NCI-H226 (cell line): ENCODE data around the gene NCKAP5.

Experiments
- DNase-seq: peaks from one replicate; pipeline ENCODE4 v3.0.0-alpha.2; 2015

Gene NCKAP5

DNA sequence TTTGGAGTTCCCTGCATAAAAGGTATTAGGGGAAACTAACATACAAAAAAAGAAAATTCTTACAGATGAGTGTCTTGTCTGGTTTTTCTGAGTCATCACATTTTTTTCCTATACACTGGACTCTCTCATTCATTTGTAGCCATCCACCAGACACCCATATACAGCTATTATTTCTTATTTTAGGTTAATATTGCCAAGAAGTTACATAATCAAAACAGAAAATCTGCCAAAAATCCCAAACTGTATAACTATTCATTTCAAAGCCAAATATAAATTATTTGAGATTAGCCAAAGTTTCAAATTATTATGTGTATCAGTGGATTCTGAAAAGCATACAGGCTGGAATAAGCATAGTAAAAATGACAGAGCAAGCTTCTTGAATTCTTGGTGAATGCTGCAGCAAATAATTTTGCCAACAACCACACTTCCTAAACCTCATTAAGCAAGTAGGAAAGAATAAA is 191.2 kb downstream of the NCKAP5 start:
- DNase-seq, result no peak

DNA sequence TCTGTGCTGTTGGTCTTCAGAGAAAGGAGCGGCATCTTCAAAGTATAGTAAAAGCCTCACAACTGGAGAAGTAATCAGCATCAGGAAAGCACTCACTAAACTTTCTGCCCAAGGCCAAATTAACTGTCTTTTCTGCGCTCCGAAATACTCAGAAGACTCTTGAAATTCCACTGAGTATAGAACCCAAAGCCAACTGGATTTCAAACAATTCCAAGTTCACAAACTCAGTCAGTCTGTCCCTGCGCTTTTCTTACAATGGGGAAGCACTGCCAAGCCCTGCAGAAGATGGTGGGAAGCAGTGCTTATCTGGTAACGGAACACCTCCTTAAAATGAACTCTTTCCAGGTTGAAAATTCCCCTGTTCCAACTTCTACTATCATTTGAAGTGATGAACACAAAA is 193.5 kb downstream of the NCKAP5 start:
- DNase-seq, result no peak

- no peak for DNase-seq
Observed at GRCh38 chr2:133371286-133371685, 197.0 kb downstream of the NCKAP5 start.

DNA sequence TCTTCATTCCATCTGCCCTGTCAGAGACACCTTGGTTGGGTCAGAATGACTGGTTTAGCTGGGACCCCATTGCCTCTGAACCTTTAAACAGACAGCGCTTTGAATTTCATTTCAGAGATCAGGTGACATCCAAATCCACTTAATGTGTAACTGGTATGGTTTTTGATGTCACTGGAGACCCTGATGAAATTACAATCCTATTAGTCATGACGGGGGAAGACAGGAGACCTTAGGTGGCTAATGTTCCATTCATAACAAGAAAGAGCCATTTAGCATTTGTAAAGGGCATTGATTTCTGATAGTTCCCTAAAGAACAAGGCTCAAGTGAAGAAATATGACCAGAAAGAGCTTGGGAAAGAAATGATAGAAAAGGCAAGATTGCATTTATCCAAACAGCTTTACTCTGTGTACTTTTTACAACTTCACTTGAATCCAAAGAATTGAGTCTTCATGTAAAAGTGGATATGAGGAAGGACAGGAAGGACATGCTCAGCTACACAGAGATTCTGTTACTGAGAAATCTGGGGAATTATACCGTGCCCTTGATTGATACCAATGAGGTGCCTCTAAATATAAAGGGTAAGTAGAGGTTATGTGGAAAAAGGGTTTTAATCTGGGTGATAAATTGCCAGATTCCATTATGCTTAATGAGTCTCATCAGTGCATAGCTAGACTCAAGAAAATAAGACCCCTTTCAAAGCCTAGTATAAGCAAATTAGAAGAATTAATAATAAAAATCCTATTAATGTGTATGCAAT is 198.2 kb downstream of the NCKAP5 start:
- no peak for DNase-seq

- DNase-seq, result no peak
Observed at GRCh38 chr2:133365117-133365516, 203.1 kb downstream of the NCKAP5 start.

DNA sequence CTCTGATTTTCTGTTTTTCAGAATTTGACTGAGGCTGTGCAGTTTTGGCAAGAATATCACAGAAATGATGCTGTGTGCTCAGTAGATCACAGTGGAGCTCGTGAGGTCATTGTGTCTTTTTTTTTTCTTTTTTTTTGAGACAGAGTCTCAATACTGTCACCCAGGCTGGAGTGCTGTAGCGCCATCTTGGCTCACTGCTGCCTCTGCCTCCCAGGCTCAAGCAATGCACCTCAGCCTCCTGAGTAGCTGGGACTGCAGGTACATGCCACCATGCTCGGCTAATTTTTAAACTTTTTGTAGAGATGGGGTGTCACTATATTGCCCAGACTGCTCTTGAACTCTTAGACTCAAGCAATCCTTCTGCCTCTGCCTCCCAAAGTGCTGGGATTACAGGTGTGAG is 203.6 kb downstream of the NCKAP5 start:
- DNase-seq, result no peak

- DNase-seq, result no peak
Observed at GRCh38 chr2:133363884-133364283, 204.4 kb downstream of the NCKAP5 start.

DNA sequence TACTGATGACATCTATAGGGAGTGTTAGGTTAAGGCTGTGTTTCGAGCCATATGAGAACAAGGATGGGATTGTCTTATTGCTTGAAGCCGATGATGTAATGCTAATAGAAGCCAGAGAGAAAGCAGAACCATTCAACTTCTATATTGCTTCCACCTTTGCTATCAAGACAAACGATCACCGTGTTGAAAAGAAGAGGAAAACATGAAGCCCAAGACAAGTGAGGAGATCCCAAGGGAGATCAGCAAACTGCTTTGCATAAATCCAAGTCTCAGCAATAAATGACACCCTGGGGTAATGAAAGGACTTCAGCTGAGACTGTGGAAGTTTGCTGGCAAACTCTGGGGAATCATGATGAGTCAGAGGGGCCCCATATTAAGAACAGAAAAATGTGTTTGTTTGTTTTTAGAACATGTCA is 206.2 kb downstream of the NCKAP5 start:
- DNase-seq, result no peak

- no peak for DNase-seq
Observed at GRCh38 chr2:133360882-133361281, 207.4 kb downstream of the NCKAP5 start.

- DNase-seq, result no peak
Observed at GRCh38 chr2:133360190-133360589, 208.1 kb downstream of the NCKAP5 start.

DNA sequence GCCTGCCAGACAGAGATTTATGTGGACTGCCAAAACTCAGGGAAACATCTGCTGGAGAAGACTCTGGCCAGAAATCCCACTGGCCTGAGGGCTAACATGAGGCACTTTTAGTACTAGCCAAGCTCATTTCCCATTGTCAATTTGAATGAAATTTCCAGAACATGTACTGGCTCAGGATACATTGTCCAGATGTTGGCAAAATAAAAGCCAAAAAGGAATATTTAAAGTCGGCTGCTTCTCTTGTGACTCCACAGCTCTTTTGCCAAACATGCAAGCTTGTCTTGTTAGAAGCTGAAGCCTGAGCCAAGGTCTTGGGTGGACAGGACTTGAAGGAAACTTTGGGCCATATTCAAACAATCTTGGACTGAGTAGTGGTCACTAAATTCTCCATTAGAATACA is 215.5 kb downstream of the NCKAP5 start:
- DNase-seq, result no peak

DNA sequence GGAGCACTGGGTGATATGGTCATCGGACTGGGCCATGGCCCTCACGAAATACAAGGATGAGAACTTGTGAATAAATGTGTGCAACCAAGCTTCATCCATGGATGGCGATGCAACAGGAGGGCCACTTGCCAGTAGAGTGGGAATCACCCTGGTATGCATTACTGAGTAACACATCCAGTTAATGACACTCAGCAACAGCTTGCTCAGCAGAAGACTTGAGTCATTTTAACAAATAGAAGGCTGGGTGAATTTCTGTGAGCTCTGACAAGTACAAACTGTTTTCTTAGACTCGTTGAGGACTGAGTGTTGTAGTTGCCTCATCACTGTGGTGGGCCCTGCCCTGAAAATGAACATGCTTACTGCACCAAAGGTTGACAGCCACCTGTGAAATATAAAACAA is 221.6 kb downstream of the NCKAP5 start:
- peak; percentile 2 for DNase-seq

DNA sequence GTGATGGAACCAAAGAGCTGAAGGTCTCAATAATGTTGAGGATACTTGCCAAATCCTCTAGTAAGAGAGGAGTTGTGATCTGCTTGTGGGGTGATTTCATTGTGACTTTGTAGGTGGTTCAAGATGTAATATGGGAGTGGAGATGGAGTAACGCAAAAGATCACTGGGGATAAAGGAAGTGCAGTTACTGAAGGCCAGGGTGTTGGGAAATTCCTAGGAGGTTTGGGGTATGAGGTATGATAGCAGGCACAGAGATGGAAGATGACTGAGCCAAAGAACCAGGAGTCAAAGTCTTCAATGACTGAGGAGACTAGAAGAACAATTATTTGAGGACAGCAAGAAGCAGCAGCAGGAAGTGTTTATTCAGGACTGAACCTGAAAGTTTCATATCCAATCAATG is 222.6 kb downstream of the NCKAP5 start:
- no peak for DNase-seq

GRCh38 chr2:133344849-133345248 is 223.4 kb downstream of the NCKAP5 start:
- no peak for DNase-seq

DNA sequence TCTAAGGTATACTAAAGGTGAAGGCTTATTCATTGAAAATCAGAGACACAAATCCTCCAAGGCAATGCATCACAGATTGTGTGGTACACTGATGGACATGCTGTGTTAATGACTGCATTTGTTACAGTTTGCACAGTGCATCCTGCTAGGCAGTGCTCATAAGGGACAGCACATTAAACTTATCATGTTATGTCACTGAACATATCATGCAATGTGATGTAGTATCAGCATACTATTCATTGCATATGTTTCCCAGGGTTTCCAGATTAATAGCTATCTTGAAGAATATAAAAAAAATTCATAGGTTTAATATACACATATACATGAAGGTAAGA is 225.3 kb downstream of the NCKAP5 start:
- DNase-seq, result no peak

DNA sequence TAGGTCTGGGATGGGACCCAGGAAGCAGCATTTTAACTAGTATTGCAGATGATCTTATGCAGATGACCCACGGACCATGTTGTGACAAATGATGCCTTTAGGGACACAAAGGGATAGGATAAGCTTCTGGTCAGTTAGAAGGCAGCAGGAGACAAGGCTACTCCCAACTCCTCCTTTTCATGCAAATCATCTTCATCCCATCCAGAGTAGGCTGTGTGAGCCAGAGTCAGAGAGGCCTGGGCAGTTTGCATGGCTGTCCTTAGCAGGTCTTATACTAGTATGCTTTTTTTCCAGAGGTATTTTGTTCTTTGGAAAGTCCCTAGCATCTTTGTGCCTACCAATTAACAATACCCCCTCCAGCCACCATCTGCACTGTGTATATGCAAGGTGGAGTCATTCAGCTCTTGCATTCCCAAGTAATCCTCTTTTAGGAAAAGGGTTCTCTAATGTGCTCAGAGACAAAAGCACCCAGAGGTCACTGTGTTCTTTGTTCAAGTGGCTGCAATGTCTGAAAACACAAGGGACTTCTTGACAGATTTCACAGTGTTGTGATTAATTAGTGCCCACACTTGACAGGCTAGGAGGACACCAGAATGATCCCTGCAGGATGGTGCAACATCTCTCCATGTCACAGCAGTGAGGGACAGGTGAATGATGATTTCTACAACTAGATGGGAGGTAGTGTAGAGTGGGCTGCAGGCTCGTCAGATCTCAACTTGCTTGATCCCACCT is 225.8 kb downstream of the NCKAP5 start:
- DNase-seq, result no peak

DNA sequence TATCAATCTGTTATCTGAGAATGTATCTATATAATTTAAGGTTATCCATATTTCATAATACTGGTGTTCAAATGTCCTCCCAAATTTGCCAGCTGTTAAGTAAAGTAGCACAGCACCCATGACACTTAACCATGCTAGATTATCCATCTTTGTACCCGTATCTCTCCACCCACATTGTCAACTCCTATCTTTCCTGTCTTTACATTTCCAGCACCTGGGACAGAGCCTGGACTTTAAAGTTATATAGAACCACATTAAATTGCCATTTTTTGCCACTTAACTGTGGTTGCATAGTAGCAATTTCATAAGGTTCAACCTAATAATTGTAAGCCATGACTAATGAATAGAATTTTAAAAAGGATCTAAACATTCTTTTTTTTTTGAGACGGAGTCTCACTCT is 226.7 kb downstream of the NCKAP5 start:
- no peak for DNase-seq

DNA sequence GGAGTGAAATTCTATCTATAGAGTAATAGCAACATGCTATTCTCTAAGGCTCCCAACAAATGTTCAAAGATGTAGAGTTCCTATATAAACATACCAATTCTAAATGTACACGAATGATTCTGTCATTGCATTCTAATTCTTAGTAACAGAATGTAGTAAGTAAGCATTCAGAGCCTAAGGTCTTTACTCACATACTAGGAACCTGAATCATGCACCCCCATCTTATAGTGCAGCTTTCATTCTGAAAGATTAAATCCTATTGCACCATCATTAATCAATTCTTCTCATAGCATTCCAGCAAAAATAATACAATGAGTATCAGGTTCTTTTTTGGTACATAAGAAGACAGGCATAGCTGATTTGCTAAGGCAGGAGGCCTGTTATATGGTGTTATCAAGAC is 230.0 kb downstream of the NCKAP5 start:
- no peak for DNase-seq

DNA sequence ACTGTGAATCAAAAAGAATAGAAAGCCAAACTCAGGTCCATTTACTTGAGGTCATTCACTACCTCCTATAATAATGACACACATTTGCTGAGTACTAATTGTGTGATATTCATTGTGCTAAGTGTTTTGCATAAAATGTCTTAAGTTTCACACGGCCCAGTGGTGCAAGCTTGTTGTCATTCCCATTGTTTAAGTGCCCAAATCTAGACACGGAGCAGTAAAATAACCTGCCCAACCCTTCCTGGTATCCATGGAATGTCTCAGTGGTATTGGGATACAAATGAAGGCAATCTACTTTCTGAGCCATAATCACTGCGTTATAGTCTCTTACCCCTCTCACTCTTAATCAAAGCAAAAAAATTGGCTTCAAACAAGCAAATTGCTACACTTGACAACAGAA is 233.3 kb downstream of the NCKAP5 start:
- no peak for DNase-seq

GRCh38 chr2:133333181-133333580 is 235.1 kb downstream of the NCKAP5 start:
- no peak for DNase-seq

- no peak for DNase-seq
Observed at GRCh38 chr2:133331436-133331835, 236.8 kb downstream of the NCKAP5 start.

DNA sequence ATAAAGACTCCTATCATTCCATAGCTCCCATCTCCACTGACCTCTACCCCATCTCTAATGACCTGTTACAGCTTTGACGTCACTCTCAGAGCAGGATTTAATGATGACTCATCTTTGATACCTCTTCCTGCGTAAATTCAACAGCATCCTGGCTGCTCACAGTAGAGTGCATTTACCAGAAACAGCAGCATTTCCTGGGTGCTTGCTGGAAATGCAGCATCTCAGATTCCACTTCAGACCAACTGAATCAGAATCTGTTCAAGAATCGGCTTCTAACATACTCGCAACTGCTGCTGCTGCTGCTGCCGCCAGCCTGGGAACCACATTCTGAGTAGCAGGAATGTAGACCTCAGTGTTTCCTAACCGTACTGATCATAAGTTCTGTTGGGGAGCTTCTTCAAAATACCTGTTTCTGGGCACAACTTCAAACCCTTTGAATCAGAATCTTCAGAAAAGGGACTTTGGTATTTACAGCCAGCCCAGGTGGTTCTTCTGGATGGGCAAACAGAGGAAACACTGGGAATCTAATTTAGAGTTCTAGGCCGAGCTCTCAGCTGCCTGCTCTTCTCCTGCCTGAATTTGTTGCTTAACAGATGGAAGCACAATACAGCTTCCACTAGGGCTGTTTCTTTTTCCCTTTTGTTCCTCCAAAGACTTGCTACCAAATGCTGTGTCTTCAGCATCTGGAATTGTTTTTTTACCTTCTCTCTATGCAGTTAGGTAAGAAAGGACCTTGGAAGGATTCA is 241.4 kb downstream of the NCKAP5 start:
- peak; percentile 4 for DNase-seq

GRCh38 chr2:133324150-133324561 is 244.1 kb downstream of the NCKAP5 start:
- no peak for DNase-seq

GRCh38 chr2:133322909-133323308 is 245.4 kb downstream of the NCKAP5 start:
- DNase-seq, result no peak
